KOPT-K1 (cell line): ENCODE measurements around the gene ASIC3.
"Not testable (repeated sequence)": the region's sequence is repeated elsewhere in the genome, so short reads cannot be mapped to it uniquely, and the experiment has no call there.

ENCODE experiments used
- H3K27ac ChIP-seq: fragments of 200-600 bp; sonication (generic); 2 replicates; pipeline ENCODE4 v1.5.1; 2016; ENCODE audit warnings: antibody characterized with exemption, mild to moderate bottlenecking, low read depth, low read length; ENCODE audit not compliant: poor library complexity, severe bottlenecking
- H3K36me3 ChIP-seq: fragments of 200-600 bp; sonication (generic); 2 replicates; pipeline ENCODE4 v1.5.1; 2017; ENCODE audit warnings: antibody characterized with exemption, mild to moderate bottlenecking, low read length, moderate library complexity; ENCODE audit not compliant: insufficient read depth
- H3K9me3 ChIP-seq: fragments of 200-600 bp; sonication (generic); 2 replicates; pipeline ENCODE4 v1.5.1; 2017; ENCODE audit warnings: antibody characterized with exemption, low read length, mild to moderate bottlenecking; ENCODE audit not compliant: insufficient read depth, poor library complexity, severe bottlenecking

The ASIC3 gene

DNA sequence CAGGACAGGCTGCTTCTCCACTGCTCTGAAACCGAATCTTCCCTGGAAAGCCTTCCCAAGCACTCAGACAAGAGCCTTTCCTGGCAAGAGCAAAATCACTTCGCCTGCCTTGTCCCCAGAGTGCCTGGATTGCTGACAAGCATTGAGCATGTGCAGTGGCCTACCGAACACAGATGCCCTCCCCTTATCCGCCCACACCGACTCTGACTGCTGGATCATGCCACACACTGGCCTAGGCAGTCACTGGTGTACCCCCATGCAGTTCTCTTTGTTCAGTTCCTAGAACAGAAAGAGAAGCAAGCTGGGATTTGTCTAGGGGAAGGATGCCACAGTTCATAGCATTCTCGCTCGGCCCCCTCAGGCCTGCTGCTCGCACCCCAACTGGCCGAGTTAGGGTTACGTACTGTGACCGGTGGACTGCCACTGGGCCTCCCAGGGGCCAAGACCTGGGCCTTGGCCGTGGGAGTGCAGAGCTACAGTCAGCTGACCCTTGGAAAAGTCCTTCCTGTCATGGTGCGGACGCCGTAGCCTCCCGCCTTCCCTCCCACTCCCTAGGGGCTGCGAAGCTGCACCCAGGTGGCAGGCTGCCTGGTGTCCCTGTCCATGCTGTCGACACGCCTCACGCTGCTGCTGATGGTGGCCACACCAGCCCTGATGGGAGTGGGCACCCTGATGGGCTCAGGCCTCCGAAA is 13.2 kb upstream of the ASIC3 start:
- H3K36me3 ChIP-seq: peaks cover 52% of the 10 kb centered on the region; the same call in 1 of the 2 replicates
- H3K9me3 ChIP-seq: no peaks in the 10 kb centered on the region
- no peak overlapping the region for H3K27ac ChIP-seq

DNA sequence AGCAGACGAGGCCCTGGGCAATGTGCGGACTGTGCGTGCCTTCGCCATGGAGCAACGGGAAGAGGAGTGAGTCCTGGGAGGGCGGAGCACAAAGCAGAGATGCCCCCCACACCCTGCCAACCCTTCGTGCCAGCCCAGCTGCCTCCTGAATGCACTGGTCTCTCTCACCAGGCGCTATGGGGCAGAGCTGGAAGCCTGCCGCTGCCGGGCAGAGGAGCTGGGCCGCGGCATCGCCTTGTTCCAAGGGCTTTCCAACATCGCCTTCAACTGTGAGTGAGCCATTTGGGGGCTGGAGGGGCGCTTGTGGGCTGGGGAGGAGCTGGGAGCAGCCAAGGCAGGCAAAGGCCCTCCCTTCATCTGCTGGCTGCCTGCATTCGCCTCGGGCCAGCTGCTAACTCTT is 12.4 kb upstream of the ASIC3 start:
- no peak overlapping the region for H3K27ac ChIP-seq
- H3K36me3 ChIP-seq: peaks cover 52% of the 10 kb centered on the region; the same call in 1 of the 2 replicates
- no peaks in the 10 kb centered on the region for H3K9me3 ChIP-seq

DNA sequence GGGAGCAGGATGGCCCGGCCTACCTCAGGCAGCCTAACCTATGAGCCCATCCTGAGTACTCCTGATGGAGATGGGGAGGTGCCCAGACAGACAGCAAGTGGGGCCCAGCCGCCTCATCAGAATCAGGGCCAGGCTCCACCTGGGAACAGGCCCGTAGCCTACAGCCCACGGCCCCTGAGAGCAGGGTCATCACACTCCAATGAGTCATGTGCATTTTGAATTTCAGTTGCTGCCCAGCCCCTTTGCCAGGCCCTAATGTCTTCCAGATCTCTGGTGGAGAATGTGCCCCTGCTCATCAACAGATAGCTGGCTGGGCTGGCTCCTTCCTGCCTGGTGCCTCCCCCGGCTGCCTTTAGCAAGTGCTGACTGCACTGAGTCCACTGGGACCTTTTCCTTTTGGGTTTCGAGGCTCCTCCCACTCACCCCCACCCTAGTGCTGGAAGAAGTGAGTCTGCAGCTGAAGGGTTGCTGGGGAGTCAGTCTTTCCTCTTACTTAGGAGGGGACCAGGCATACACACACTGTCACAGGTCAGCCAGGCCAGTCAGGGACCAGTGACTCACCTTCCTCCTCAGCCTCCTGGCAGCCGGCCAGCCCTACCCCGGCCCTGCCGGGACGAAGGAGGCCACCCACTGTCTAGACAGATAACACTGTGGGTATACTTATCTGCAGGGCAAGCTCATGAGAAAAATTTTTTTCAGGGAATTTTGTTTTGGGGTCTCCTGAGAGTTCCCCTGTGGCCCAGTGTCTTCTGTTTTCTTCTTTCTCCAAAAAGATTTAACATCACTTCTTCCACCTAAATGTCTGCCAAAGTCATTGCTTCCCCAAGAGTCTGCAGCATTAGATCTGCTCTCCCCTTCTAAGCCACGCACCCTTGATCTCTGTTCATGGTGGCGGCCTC is 9.1 kb upstream of the ASIC3 start:
- Histone ChIP-seq H3K27ac (no peak overlapping the region), H3K36me3 (peaks cover 49% of the 10 kb centered on the region; the same call in 1 of the 2 replicates), H3K9me3 (no peaks in the 10 kb centered on the region)

DNA sequence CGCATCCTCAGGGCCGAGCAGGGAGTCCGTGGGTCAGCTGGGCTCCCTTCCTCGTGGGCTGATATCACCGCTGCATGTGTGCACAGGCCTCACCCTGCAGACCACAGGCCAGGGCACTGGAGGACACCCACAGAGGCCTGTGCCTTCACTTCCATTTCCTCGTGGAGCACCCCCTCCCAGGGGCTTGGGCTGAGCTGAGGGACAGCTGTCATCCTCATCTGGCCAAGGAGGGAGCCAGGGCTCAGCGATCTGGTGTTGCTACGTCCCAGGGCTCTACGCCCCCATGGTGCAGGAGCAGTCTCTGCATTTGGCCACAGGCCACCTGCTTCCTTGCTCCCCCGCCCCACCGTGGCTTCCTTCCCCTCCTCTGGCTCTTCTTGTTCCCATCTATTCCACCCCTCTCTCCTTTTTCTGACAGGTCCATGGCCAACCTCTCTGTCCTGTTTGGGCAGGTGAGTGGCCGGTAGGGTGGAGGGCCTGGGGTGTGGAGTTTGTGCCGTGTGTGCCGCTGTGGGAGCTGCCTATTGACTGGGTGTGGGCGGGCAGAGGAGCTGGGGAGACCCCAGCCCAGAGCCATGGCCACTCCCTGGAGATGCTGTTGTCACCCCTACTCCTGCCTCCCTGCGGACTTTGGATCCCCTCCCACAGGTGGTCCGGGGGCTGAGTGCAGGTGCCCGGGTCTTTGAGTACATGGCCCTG is 8.3 kb upstream of the ASIC3 start:
- peaks cover 47% of the 10 kb centered on the region for H3K36me3 ChIP-seq
- no peaks in the 10 kb centered on the region for H3K9me3 ChIP-seq
- H3K27ac ChIP-seq: no peak overlapping the region

DNA sequence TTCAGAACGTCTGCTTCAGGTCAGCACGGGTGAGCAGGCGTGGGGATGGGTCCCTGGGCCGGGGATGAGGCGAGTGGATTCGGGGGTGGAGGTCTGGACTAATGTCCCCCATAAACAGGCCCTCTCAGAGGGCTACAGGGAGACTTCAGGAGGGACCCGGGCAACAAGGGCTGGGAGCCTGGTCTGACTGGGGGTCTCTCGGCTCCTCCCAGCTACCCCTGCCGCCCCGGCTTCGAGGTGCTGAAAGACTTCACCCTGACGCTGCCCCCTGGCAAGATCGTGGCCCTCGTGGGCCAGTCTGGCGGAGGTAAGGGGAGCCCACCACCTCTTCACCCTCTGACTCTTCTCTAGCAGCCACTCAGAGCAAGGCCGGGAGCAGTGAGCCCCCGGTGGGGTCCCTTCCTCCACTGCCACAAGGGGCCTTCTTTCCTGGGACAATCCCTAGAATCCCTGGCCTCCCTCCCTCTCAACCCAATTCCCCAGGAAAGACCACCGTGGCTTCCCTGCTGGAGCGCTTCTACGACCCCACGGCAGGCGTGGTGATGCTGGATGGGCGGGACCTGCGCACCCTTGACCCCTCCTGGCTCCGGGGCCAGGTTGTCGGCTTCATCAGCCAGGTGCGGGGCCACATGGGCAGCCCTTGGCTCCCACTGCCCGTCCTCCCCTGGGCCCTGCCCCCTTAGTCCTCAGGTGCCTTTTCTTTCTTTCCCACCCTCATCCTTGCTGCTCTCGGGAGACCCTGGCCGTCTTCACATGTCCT is 7.5 kb upstream of the ASIC3 start:
- no peak overlapping the region for H3K27ac ChIP-seq
- no peaks in the 10 kb centered on the region for H3K9me3 ChIP-seq
- peaks cover 47% of the 10 kb centered on the region for H3K36me3 ChIP-seq

DNA sequence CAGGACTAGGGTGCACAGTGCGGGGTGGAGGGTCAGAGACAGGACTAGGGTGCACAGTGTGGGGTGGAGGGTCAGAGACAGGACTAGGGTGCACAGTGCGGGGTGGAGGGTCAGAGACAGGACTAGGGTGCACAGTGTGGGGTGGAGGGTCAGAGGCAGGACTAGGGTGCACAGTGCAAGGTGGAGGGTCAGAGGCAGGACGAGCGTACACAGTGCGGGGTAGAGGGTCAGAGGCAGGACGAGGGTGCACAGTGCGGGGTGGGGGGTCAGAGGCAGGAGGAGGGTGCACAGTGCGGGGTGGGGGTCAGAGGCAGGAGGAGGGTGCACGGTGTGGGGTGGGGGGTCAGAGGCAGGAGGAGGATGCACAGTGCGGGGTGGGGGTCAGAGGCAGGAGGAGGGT is 4.9 kb upstream of the ASIC3 start:
- not testable (repeated sequence) for H3K27ac ChIP-seq, H3K9me3 ChIP-seq
- H3K36me3 ChIP-seq: peaks cover 39% of the 10 kb centered on the region

DNA sequence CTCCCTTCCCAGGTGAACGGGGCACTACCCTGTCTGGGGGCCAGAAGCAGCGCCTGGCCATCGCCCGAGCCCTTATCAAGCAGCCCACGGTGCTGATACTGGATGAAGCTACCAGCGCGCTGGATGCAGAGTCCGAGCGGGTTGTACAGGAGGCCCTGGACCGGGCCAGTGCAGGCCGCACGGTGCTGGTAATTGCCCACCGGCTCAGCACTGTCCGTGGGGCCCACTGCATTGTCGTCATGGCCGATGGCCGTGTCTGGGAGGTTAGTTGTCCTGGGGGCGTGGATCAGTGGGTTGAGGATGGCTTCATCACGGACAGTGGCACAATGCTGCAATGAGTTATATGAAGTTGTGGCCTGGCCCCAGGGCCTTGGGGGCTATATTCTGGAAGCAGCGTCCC is 4.4 kb upstream of the ASIC3 start:
- H3K9me3 ChIP-seq: no peaks in the 10 kb centered on the region
- peaks cover 39% of the 10 kb centered on the region for H3K36me3 ChIP-seq
- H3K27ac ChIP-seq: no peak overlapping the region

DNA sequence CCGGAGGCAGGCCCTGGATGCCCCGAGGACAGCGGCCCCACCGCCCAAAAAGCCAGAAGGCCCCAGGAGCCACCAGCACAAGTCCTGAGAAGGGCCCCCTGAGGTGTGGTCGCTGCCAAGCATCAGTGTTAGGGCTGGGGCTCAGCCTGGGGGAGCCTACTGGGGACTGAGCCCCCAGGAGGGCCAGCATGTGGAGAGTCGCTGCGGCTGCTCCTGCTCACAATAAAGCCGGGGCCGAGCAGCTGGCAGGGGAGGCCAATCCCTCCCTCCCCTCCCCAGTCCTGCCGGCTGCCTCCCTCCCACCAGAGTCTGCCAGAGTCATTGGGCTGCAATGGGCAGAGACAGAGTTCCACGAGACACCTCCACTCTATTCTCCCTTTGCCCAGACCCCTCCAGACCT is 3.1 kb upstream of the ASIC3 start:
- Histone ChIP-seq H3K27ac (no peak overlapping the region), H3K9me3 (no peaks in the 10 kb centered on the region), H3K36me3 (peaks cover 39% of the 10 kb centered on the region)

DNA sequence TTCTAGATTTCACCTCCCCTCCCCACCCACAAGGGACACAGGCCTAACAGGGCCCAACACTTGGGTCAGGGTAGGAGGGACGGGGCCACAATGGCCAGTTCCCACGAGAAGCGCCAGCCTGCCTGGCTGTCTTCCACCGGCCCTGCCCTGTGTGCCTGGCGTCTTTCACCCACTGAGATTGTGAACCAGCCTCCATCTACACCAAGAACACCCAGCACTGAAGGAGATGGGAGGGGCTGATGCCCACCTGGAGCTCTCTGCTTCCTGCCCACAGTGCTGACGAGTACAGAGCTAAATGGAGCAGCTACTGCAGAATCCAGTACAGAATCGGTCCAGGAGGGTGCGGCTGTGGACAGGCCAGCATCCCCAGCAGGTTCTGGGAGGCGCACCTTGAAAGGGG is 2.4 kb upstream of the ASIC3 start:
- H3K27ac ChIP-seq: no peak overlapping the region
- H3K36me3 ChIP-seq: peaks cover 39% of the 10 kb centered on the region

DNA sequence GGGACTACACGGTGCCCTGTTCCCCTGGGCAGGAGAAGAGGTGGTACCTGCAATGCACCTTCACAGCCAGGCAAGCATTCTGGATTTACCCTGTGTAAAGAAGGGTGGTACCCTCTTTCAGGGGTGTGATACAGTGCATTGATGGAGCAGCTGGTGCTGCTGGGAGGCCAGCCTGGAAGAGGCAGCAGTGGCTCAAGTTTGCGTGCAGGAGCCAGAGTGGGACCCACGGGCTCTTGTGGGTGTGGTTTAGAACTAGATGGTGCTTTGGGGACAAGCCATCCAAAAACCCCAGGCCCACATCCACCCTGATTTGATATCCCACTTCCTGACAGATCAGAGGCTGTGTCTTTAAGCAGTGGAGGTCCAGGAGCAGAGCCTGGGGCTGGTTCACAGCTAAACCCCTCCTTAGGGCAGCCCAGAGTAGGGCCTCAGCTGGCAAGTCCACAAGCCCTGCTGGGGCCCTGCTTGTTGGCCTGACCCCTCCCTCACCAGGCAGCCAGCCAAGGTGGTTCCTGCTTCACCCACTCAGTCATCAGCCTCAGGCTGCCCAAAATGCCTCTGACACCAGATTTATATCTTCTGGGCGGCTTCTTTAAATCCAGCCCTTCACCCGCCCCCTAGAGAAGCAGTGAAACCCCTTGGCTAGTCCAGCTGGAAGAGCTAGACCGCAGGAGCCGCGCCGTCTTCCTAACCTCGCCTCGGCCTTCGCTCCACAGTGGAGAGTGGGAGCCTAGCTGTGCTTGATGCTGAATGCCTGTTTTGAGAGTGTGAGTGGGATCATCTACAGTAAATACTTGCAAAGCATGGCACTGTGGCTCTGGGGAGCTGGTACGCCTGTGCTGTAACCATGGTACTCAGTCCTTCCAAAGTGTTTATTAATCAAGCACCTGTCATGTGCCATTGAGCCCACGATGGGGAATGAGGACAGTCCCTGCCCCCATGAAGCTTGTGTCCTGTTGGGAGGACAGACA is 1.4 kb upstream of the ASIC3 start:
- Histone ChIP-seq H3K9me3 (no peaks in the 10 kb centered on the region), H3K36me3 (peaks cover 36% of the 10 kb centered on the region), H3K27ac (no peak overlapping the region)

More for the DNA sequence above, 2.4 kb upstream of the ASIC3 start:
- H3K9me3 ChIP-seq: no peaks in the 10 kb centered on the region

DNA sequence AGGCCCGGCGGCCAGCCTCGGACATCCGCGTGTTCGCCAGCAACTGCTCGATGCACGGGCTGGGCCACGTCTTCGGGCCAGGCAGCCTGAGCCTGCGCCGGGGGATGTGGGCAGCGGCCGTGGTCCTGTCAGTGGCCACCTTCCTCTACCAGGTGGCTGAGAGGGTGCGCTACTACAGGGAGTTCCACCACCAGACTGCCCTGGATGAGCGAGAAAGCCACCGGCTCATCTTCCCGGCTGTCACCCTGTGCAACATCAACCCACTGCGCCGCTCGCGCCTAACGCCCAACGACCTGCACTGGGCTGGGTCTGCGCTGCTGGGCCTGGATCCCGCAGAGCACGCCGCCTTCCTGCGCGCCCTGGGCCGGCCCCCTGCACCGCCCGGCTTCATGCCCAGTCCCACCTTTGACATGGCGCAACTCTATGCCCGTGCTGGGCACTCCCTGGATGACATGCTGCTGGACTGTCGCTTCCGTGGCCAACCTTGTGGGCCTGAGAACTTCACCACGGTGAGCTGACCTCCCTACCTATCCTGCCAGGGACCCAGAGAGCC is 656 bp downstream of the ASIC3 start:
- Histone ChIP-seq H3K27ac (no peak overlapping the region), H3K9me3 (no peaks in the 10 kb centered on the region), H3K36me3 (peaks cover 23% of the 10 kb centered on the region)

DNA sequence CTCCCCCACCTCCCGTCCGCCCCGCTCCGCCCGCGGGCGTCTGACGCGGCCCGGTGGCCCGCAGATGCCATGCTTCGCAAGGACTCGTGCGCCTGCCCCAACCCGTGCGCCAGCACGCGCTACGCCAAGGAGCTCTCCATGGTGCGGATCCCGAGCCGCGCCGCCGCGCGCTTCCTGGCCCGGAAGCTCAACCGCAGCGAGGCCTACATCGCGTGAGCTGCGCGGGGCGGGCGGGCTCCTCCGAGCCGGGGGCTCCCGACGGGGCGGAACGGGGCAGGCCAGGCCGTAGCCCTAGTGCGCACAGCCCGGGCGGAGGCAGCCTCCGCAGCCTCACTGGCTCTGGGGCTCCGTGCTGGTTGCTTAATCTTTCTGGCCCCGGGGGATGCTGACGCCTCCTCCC is 2.8 kb downstream of the ASIC3 start:
- Histone ChIP-seq H3K27ac (no peak overlapping the region), H3K36me3 (0 out of 2 replicates have a peak, but pooled peaks cover 4% of the 10 kb centered on the region), H3K9me3 (no peaks in the 10 kb centered on the region)

DNA sequence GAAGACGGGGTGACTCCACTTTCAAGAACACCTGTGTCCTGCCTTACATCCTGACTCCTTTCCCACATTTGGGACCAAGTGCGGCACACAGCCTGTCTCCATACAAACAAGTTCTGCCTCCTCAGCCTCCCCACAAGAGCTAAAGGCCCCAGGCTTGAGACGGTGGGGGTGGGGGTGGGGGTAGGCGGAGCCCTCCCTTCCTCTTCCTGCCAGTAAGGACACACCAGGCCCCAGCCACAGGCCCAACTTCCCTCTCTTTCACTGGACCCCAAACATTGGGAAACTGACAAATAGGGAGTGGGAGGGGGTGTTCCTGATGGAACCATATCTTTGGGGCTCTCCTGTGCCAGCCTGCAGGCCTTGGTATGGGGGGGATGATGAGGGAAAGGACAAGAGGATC is 4.8 kb downstream of the ASIC3 start:
- Histone ChIP-seq H3K36me3 (no peaks in the 10 kb centered on the region), H3K27ac (no peak overlapping the region), H3K9me3 (no peaks in the 10 kb centered on the region)
